Testis (tissue), 3 donors: ENCODE results near the gene TBC1D22A. TPM values are rescaled to one million over a fixed set of nuclear protein-coding genes. Genes with fewer than 3 reads are reported as not detected.

ENCODE experiments used
- DNase-seq: peaks from one replicate; pipeline ENCODE4 v3.0.0-alpha.2; 2019
- H3K27ac ChIP-seq, 2 donors: fragments of 200-600 bp; sonication (generic); one replicate each; pipeline ENCODE4 v1.5.1; 2019
- H3K27me3 ChIP-seq: fragments of 200-600 bp; sonication (generic); one replicate; pipeline ENCODE4 v1.5.1; 2019
- H3K36me3 ChIP-seq: fragments of 200-600 bp; sonication (generic); one replicate; pipeline ENCODE4 v1.5.1; 2017; ENCODE audit warnings: low read depth; ENCODE audit errors: missing control alignments
- H3K4me1 ChIP-seq: fragments of 200-600 bp; sonication (generic); one replicate; pipeline ENCODE4 v1.5.1; 2019
- H3K4me3 ChIP-seq, 2 donors: fragments of 200-600 bp; sonication (generic); one replicate each; pipeline ENCODE4 v1.5.1; 2017 to 2019
- H3K9me3 ChIP-seq: fragments of 200-600 bp; sonication (generic); one replicate; pipeline ENCODE4 v1.5.1; 2017
- POLR2A ChIP-seq: fragments of 450-650 bp; IDR thresholded peaks from one replicate; pipeline ENCODE4 v1.6.1; 2017; ENCODE audit warnings: antibody characterized with exemption, mild to moderate bottlenecking, moderate library complexity
- WGBS, 2 donors: methylation state at CpG; one replicate each; pipeline ENCODE4 v1.1.5; 2018; 5-methylcytosine and 5-hydroxymethylcytosine counted together
- intact Hi-C: fragments of 100-400 bp; cut with DNase I; formaldehyde crosslinking; loops from one replicate; pipeline ENCODE4 v1.15.1; 2023; ENCODE audit warnings: low total_unique reads
- polyA plus RNA-seq: library from polyadenylated mRNA; stranded (reverse); fragments of 350-450 nt; fragmentation: Illumina TruSeq; extraction: RNeasy Lipid Tissue Mini Kit (QIAGEN cat#74804); gene quantifications from one replicate; pipeline ENCODE4 v1.2.3, GENCODE V29; 2014; ENCODE audit warnings: low read depth, low replicate concordance; ENCODE audit not compliant: insufficient read depth
- total RNA-seq, 2 donors: library from RNA; depleted of rRNA; stranded (reverse); fragments of >200 nt; gene quantifications; one replicate each; pipeline ENCODE4 v1.2.3, GENCODE V29; 2016
- TF ChIP-seq, protein P1 (sequence below), 3 experiments: fragments of 450-650 bp in 2 of 3; fragments of 200-600 bp in 1 of 3; sonication (generic) in 1 of 3; IDR thresholded peaks; one replicate each; pipeline ENCODE4 v1.5.1; 2016 to 2019; ENCODE audit warnings: antibody characterized with exemption in 3 of 3, mild to moderate bottlenecking in 2 of 3, moderate library complexity in 1 of 3

Gene TBC1D22A
- total and polyA plus RNA-seq, 3 donors from 2014 or later = 16.6 to 32.8 (median 28.5) TPM

- DNase-seq = no peak
- peaks cover 7% of the 10 kb centered on the region for H3K4me1 ChIP-seq
- TF ChIP-seq, protein P1, sequence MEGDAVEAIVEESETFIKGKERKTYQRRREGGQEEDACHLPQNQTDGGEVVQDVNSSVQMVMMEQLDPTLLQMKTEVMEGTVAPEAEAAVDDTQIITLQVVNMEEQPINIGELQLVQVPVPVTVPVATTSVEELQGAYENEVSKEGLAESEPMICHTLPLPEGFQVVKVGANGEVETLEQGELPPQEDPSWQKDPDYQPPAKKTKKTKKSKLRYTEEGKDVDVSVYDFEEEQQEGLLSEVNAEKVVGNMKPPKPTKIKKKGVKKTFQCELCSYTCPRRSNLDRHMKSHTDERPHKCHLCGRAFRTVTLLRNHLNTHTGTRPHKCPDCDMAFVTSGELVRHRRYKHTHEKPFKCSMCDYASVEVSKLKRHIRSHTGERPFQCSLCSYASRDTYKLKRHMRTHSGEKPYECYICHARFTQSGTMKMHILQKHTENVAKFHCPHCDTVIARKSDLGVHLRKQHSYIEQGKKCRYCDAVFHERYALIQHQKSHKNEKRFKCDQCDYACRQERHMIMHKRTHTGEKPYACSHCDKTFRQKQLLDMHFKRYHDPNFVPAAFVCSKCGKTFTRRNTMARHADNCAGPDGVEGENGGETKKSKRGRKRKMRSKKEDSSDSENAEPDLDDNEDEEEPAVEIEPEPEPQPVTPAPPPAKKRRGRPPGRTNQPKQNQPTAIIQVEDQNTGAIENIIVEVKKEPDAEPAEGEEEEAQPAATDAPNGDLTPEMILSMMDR (IDR thresholded peaks at IDR 0.05) = no peak
- intact Hi-C loops = no loop called here
- H3K27me3 ChIP-seq = no peaks in the 10 kb centered on the region
- WGBS, 2 donors = 89 to 90% methylated on average over 10 to 13 of the region's 13 CpGs
- H3K4me3 ChIP-seq = no peak overlapping the region
- H3K9me3 ChIP-seq = no peaks in the 10 kb centered on the region
- H3K36me3 ChIP-seq = no peaks in the 10 kb centered on the region
- no peak overlapping the region for H3K27ac ChIP-seq
Measured at GRCh38 chr22:47017245-47017644, 254.8 kb downstream of the TBC1D22A start.

DNA sequence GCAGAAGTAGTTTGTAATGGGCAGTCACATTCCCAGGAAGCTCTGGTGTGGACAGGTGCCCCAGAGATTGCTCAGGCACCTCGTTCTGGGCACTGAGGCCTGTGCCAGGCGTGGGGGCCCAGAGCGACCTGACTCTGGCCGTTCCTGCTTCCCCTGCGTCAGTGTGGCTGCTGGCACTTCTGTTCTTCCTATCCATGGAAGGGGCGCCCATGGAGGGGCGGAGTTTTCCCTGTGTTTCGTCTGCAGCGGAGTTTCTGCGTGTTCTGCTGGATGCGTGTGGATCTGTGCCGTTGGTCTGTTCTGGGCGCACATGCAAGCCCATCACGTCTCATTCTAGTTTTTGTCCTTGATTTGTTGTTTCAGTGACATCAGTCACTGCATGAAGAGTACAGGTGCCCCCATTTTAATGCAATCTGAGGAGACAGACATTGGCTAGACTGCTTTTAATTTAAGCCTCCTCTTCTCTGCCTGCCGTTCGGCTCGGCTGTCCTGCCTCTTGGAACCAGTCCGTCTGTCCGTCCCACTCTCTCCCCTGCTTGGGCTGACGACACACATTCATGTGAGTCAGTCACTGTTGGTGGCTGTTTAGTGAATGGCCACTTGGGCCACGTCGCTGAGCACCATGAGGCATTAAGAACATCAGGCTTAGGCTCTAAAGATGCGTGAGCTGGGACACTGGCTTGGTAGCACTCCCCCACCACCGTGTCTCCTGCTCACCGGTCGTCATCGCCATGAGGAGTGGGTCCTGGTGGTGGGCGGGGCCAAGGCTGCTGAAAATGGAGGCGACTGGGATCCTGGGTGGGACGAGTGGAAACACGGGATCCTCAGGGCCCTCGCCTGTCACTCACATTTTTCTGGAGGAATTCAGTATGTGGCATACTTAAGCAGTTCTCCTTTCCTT lies 255.8 kb downstream of the TBC1D22A start:
- no peaks in the 10 kb centered on the region for H3K9me3 ChIP-seq
- intact Hi-C loops = no loop called here
- 89 to 94% methylated on average over 22 to 32 of the region's 32 CpGs for WGBS, 2 donors
- no peak for TF ChIP-seq POLR2A
- TF ChIP-seq, protein P1 (IDR thresholded peaks at IDR 0.05) = no peak
- no peak for DNase-seq
- no peaks in the 10 kb centered on the region for H3K36me3 ChIP-seq
- H3K4me1 ChIP-seq = peaks cover 7% of the 10 kb centered on the region
- H3K4me3 ChIP-seq = no peak overlapping the region
- H3K27ac ChIP-seq = no peak overlapping the region
- H3K27me3 ChIP-seq = no peaks in the 10 kb centered on the region

- Histone ChIP-seq H3K4me1 (peaks cover 7% of the 10 kb centered on the region), H3K27ac (no peak overlapping the region), H3K9me3 (no peaks in the 10 kb centered on the region), H3K36me3 (no peaks in the 10 kb centered on the region), H3K27me3 (no peaks in the 10 kb centered on the region), H3K4me3 (no peak overlapping the region)
- no peak for TF ChIP-seq POLR2A
- TF ChIP-seq, protein P1 (IDR thresholded peaks at IDR 0.05) = no peak
- 66 to 73% methylated on average over 20 to 22 of the region's 22 CpGs for WGBS, 2 donors
- DNase-seq = peak; percentile 35
- intact Hi-C loops = no loop called here
Measured at GRCh38 chr22:47019012-47019790, 256.8 kb downstream of the TBC1D22A start.

- H3K27ac ChIP-seq = no peak overlapping the region
Measured at GRCh38 chr22:47020166-47020565, 257.7 kb downstream of the TBC1D22A start.

More at GRCh38 chr22:47020166-47020565, 257.7 kb downstream of the TBC1D22A start:
- Histone ChIP-seq H3K9me3 (no peaks in the 10 kb centered on the region), H3K4me3 (no peak overlapping the region), H3K4me1 (peaks cover 7% of the 10 kb centered on the region), H3K27me3 (no peaks in the 10 kb centered on the region), H3K36me3 (no peaks in the 10 kb centered on the region)
- WGBS, 2 donors = 95 to 100% methylated on average over 4 to 7 of the region's 7 CpGs
- TF ChIP-seq, protein P1 (IDR thresholded peaks at IDR 0.05) = no peak
- TF ChIP-seq POLR2A = no peak
- intact Hi-C loops = no loop called here
- DNase-seq = no peak
